Measurements from ENCODE around the gene SFMBT1. TPM values are rescaled to one million over a fixed set of nuclear protein-coding genes. Genes with fewer than 3 reads are reported as not detected.

Gene SFMBT1
- total and polyA plus RNA-seq, 2 experiments from 2014 or later = 5.3 to 24.0 TPM

GRCh38 chr3:53030619-53031449 lies 15.0 kb downstream of the SFMBT1 start:
- H3K4me1 ChIP-seq (ENCODE audit: insufficient read depth) = peaks cover 43% of the 10 kb centered on the region
- no peaks in the 10 kb centered on the region for H3K36me3 ChIP-seq (ENCODE audit: insufficient read depth)
- H4K20me1 ChIP-seq (replicated peaks; ENCODE audit: insufficient read depth) = no peaks in the 10 kb centered on the region
- Mint-ChIP-seq H3K4me3 (peak overlapping the region; percentile 53), H3K4me1 (peaks cover 48% of the 10 kb centered on the region), H3K9me3 (no peaks in the 10 kb centered on the region), H3K36me3 (ENCODE audit: low read depth) (no peaks in the 10 kb centered on the region), H3K27me3 (ENCODE audit: insufficient read depth, low read depth, poor library complexity) (peaks cover 2% of the 10 kb centered on the region), H3K27ac (peak overlapping the region; percentile 83)
- no peaks in the 10 kb centered on the region for H3K27me3 ChIP-seq (ENCODE audit: insufficient read depth)
- H3K27ac ChIP-seq (ENCODE audit: low read depth) = peak overlapping the region; percentile 60
- H3K9me2 ChIP-seq (ENCODE audit: insufficient read depth) = no peaks in the 10 kb centered on the region
- peak overlapping the region; percentile 57 for H3K4me2 ChIP-seq
- DNase-seq (ENCODE audit: low spot score) (peak; percentile 65), ATAC-seq (peak; percentile 74)
- H3K4me3 ChIP-seq = peak overlapping the region; percentile 25
- TF ChIP-seq CREB1 (CRISPR knock-in tag; IDR thresholded peaks at IDR 0.05; ENCODE audit: low read depth) = no peak
- TF ChIP-seq REST (IDR thresholded peaks at IDR 0.05; ENCODE audit: unreplicated experiment) = no peak
- TF ChIP-seq STAT1 (IDR thresholded peaks at IDR 0.05; ENCODE audit: unreplicated experiment) = no peak
- TF ChIP-seq CTCF (conservative IDR thresholded peaks at IDR 0.05; ENCODE audit: low read depth in 2 of 2) = no peak
- no peak for TF ChIP-seq JUNB (IDR thresholded peaks at IDR 0.05; ENCODE audit: unreplicated experiment)
- no peak for TF ChIP-seq ETS1 (IDR thresholded peaks at IDR 0.05)
- no peak for TF ChIP-seq NANOG (IDR thresholded peaks at IDR 0.05; ENCODE audit: borderline replicate concordance)
- TF ChIP-seq POLR2AphosphoS5 (IDR thresholded peaks at IDR 0.05; ENCODE audit: low read depth) = no peak
- TF ChIP-seq ZNF462 (CRISPR knock-in tag; IDR thresholded peaks at IDR 0.05) = no peak
- no peak for TF ChIP-seq EZH2phosphoT487 (IDR thresholded peaks at IDR 0.05; ENCODE audit: unreplicated experiment)
- TF ChIP-seq ZNF114 (CRISPR knock-in tag; IDR thresholded peaks at IDR 0.05) = no peak
- no peak for TF ChIP-seq ZNF331 (CRISPR knock-in tag; IDR thresholded peaks at IDR 0.05; ENCODE audit: low read depth)
- TF ChIP-seq EZH2 (IDR thresholded peaks at IDR 0.05; ENCODE audit: low read depth, unreplicated experiment) = no peak
- peaks cover 33% of the 10 kb centered on the region for H3K79me2 ChIP-seq (replicated peaks; ENCODE audit: insufficient read depth)
- H3F3A ChIP-seq (replicated peaks; ENCODE audit: low read depth) = no peaks in the 10 kb centered on the region
- no peak overlapping the region for H2AFZ ChIP-seq

Measured in GM23338 (cell line).